GM12892 (cell line): ENCODE measurements around the gene MRPL9.

ENCODE experiments used
- POLR2A ChIP-seq: IDR thresholded peaks from 2 replicates; pipeline ENCODE4 v1.6.1; 2011; ENCODE audit warnings: low read depth, low read length, control low read depth
- POLR2AphosphoS5 ChIP-seq: IDR thresholded peaks from 2 replicates; pipeline ENCODE4 v1.6.1; 2011; ENCODE audit warnings: low read depth, low read length, control low read depth

DNA sequence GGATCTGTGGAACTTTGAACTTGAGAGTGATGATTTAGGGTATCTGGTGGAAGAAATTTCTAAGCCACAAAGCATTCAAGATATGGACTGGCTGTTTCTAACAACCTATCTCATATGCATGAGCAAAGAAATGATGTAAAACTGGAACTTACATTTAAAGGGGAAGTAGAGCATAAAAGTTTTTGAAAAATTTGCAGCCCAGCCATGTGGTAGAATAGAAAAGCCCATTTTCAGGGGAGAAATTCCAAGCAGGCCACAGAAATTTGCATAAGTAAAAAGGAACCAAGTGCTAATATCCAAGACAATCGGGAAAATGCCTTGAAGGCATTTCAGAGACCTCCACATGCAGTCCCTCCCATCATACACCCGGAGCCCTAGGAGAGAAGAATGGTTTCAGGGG, 26.3 kb downstream of the MRPL9 start:
- TF ChIP-seq POLR2A (no peak), POLR2AphosphoS5 (no peak)
